GM12875 (cell line): Measurements from ENCODE around the gene SH3GL1.

Experiments
- H3K4me3 ChIP-seq: one replicate; pipeline ENCODE4 v1.5.1; 2011; ENCODE audit warnings: low read depth, low read length, control low read depth
- TF ChIP-seq, protein P1 (sequence below): IDR thresholded peaks from 2 replicates; pipeline ENCODE4 v1.5.1; 2011; ENCODE audit warnings: low read depth, mild to moderate bottlenecking, control low read depth, inconsistent platforms, low read length, moderate library complexity, borderline replicate concordance; ENCODE audit not compliant: insufficient read depth

The SH3GL1 gene

DNA sequence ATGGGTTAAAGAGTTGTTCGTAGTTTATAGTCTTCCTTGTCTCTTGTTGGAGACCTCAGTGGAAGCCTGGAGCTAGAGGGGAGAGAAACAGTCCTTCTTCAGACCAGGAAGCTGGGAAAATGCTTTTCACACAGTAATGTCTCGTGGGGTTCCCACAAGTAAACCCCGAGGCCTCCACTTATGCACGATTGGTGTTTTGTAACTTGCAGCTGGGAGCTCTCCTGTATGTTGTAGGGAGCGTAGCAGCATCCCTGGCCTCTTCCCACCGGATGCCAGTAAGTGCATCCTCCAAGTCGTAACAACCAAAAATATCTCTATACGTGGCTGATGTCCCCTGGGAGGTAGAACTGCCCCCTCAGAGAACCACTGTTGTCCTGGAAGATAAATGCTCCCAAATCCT, 5.6 kb upstream of the SH3GL1 start:
- TF ChIP-seq, protein P1, sequence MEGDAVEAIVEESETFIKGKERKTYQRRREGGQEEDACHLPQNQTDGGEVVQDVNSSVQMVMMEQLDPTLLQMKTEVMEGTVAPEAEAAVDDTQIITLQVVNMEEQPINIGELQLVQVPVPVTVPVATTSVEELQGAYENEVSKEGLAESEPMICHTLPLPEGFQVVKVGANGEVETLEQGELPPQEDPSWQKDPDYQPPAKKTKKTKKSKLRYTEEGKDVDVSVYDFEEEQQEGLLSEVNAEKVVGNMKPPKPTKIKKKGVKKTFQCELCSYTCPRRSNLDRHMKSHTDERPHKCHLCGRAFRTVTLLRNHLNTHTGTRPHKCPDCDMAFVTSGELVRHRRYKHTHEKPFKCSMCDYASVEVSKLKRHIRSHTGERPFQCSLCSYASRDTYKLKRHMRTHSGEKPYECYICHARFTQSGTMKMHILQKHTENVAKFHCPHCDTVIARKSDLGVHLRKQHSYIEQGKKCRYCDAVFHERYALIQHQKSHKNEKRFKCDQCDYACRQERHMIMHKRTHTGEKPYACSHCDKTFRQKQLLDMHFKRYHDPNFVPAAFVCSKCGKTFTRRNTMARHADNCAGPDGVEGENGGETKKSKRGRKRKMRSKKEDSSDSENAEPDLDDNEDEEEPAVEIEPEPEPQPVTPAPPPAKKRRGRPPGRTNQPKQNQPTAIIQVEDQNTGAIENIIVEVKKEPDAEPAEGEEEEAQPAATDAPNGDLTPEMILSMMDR, result no peak
- H3K4me3 ChIP-seq, result no peak overlapping the region

DNA sequence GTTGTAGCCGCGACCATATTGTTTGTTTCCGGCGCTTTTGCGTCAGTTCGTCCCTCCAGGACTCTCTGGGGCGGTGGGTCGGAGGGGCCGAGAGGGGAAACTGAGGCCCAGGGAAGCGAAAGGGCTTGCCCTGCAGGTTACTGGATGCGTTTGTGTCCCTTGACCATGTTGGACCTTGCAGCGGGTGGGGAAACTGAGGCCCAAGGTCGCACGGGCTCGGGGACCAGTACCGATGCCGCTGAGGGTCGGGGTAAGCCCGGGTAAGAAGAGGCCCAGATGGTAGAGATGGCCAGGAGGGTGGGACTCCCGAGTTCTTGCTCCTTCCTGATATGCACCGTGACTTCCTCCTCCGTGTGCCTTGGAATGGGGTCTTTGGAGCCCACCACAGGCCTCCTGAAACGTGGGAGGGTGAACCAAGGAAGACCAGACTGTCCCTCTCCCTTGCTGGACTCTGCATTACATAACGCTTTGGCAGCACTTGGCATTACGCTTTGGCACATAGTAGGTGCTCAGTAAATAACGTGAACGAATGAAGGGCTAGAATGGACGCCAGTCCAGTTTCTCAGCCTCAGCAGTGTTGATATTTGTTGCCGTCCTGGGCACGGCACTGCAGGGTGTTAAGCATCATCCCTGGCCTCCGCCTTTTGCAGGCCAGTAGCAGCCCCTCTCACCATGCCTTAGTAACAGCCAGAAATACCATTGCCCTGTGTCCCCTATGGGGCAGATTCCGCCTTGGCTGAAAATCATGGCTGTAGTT, 2.8 kb upstream of the SH3GL1 start:
- H3K4me3 ChIP-seq, result peak overlapping the region; percentile 89
- TF ChIP-seq, protein P1, result no peak

DNA sequence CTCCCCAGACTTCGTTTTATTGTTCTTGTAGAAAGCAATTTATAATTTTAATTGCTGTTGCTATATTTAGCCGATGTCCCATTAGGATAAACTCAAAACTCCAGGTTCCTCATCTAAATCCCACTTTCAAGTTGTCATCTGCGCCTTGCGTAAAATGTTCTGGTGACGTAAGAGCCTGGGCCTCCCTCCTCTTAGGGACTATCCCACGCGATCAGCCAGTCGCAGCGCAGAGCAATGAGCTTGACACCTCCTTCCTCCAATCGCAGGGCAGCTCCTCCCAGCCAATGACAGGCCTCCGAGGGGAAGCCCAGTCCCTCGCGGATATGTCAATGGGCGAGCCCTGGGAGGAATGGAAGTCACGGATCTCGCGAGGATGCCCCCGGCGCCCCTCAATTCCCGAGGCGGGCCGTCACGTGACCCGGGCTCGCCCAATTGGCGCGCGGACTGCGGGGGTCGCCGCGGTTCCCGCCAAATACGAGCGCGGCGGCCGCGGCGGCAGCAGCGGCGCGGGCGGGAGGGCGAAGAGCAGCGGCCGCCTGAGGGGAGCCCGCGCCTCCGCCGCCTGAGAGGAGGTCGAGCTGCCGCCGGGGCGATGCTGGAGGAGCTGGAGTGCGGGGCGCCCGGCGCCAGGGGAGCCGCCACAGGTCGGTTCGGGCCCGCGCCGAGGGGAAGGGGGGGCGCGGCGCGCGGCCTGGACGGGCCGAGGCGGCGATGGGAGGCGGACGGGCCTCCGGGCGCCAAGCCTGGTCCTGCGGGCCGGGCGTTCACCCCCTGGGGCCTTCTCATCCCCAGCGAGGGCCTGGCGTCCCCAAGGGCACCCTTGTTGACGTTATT, 2.0 kb upstream of the SH3GL1 start, which contains the start of gene CHAF1A:
TSS of gene CHAF1A (plus strand) at position 470 of the 834 bp plus-strand sequence. CDS start at position 593, 123 bp downstream.
- peak within 1 kb of the TSS; percentile 89 for H3K4me3 ChIP-seq
- TF ChIP-seq, protein P1, result no peak

DNA sequence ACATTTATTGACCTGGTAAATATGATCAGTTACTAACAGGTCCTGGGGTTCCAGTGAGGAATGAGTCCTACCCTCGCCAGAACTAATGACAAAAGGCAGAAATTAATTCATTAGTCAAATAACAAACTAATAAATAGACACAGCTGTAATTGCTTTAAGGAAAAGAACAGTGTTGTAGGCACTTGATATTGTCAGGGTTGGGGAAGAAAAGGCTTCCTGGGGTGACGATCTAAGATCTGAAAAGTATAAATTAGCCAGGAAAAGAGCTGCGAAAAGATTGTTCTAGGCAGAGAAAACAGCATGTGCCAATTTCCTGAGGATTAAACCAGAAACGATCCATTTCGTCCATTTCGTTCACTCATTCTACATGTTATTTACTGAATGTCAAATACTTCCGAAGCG, 1.4 kb upstream of the SH3GL1 start:
- H3K4me3 ChIP-seq, result peak overlapping the region; percentile 22
- TF ChIP-seq, protein P1, result no peak

DNA sequence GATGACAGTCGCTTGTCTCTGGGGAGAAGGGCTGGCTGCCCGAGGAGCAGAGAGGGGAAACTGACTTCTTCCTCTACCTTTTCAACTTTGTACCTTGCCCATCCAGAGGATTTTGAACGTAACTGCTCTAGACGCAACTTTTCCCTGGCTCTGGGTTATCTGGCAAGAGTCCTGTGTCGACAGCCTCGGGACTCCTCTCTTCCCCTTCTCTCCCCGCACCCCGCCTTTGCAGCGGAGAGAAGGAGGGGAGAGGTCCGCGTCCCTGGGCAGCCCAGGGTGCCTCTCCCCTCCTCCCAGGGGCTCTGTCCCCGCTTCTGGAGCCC, 574 bp downstream of the SH3GL1 start:
- H3K4me3 ChIP-seq, result peak overlapping the region; percentile 94
- TF ChIP-seq, protein P1, result no peak

DNA sequence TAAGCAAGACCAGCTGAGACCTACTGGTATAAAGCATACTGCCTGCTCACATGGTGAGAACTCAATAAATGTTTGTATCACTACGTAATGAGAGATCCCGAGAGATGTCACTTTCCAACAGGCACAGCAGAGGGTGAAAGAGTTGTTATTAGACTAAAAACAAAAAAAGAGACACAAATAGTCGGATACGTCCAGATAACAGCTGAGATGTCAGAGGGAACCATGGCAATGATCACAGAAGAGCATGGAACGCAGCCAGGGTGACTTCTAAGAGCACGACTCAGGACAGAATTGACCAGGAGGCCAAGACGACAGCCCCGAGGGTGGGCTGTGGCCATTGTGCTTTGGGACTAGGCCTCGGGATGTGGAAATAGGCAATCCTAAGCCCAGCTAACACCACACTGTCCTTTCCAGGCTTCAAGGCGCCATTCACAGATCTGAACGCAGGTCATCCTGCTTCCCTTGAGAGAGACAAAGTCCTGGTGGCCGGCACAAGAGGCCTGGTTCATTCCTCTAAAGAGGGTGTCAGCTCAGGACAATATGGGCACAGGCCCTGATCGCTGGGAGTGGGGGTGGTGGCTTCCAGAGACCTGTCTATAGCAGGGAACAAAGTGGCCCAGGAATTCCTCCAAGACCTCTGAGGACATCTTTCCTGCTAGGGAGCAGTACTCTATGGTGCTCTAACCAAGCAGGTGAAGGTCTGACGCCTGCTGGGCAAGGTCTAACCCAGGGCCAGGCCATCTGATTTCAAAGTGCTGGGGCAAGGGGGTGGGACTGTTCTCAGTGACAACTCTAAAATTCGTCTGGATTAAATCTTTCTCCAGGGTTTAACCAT, 3.2 kb downstream of the SH3GL1 start:
- TF ChIP-seq, protein P1, result no peak
- H3K4me3 ChIP-seq, result no peak overlapping the region
